Ammon's horn (tissue), 1 donor: ENCODE data around the gene MUC5AC.

Experiments
- DNase-seq: peaks from one replicate; pipeline ENCODE4 v3.0.0-alpha.2; 2016; ENCODE audit warnings: low spot score

The MUC5AC gene

DNA sequence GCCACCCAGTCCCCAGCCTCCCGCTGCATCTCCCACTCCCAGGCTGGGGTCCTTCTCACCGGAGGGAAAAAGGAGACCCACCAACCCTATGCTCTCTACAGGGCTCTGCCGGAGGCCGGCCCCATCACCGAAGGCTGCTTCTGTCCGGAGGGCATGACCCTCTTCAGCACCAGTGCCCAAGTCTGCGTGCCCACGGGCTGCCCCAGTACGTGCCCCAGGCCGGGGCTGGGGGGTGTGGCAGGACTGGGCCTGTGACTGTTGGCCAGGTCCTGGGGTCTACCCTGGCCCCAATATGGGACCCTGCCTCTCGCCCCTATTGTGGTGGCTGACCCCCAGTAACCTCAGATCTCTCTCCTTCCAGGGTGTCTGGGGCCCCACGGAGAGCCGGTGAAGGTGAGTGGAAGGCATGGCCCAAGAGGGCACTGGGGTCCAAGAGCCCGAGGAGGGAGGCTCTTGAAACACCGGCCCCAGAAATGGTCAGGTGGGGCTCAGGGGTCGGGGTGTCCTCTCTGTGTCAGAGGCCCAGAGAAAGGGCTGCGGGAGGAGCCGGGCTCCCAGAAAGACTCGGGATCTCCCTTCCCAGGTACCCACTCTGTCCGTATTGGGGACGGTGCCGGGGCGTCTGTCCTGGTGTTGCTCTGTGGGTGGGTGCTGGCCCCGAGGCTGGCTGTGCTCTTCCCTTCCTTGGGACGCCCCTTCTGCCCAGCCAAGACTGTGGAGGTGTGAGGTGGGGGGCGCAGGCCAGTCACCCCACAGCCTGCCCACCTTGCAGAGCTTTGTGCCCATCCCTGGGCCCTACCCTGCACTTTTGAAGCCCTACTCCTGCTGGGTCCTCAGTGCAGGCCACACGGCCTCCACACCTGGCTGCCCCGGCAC lies 39.0 kb downstream of the MUC5AC start:
- DNase-seq, result no peak

DNA sequence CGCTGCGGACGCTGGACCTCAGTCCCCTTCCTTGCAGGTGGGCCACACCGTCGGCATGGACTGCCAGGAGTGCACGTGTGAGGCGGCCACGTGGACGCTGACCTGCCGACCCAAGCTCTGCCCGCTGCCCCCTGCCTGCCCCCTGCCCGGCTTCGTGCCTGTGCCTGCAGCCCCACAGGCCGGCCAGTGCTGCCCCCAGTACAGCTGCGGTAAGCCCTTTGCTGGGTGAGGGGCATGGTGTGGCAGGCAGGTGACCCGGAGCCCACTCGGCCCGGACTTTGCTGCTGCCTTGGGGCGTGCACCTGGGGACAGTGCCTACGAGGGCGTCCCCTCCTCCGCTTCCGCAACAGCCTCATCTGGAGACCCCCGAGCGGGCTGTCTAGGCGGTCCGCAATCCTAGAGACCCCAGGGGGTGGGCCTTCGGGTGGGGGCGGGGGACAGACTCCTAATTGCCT lies 39.7 kb downstream of the MUC5AC start:
- DNase-seq, result no peak

DNA sequence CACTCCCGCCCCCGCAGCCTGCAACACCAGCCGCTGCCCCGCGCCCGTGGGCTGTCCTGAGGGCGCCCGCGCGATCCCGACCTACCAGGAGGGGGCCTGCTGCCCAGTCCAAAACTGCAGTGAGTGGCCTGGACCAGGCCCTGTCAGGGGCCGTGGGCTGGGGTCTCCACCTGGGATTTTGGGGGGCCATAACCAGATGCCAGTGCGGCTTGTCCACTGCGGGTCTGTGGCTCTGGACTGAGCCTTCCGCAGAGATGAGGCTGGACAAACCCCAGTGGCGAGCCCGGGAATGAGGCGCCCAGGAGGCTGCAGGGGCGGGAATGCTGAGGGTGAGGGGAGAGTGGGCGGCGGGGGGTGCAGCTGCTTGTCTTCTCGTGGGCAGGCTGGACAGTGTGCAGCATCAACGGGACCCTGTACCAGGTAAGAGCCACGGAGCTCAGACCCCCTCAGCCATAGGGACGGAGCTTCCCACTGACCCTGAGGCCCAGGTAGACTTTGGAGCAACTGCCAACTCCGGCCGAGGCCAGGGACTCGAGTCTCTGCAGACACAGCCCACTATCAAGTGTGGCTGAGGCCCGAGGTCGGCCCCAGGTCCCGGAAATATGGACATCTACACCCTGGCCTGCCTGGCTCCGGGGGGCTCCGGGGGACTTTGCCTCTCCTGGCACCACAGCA lies 40.3 kb downstream of the MUC5AC start:
- DNase-seq, result no peak

DNA sequence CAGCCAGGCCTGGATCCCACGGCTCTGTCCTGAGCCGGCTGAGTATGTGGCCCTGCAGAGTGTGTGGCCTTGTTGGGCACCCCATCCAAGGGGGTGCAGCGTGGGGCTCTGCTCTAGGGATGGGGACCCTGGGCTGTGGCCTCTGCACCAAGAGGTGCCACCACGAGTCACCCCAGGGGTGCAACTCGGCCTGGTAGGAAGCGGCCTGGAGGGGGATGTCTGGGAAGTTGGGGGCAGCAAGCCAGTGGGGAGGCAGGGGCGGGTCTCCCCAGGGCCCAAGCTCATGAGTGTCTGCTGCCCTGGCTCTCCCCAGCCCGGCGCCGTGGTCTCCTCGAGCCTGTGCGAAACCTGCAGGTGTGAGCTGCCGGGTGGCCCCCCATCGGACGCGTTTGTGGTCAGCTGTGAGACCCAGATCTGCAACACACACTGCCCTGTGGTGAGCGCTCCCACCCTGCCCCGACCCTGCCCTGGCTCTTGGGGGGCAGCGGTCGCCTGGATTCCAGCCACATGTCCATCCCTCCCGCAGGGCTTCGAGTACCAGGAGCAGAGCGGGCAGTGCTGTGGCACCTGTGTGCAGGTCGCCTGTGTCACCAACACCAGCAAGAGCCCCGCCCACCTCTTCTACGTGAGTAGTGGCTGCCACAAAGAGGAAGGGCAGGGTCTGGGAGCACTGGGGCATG lies 40.9 kb downstream of the MUC5AC start:
- DNase-seq, result no peak

DNA sequence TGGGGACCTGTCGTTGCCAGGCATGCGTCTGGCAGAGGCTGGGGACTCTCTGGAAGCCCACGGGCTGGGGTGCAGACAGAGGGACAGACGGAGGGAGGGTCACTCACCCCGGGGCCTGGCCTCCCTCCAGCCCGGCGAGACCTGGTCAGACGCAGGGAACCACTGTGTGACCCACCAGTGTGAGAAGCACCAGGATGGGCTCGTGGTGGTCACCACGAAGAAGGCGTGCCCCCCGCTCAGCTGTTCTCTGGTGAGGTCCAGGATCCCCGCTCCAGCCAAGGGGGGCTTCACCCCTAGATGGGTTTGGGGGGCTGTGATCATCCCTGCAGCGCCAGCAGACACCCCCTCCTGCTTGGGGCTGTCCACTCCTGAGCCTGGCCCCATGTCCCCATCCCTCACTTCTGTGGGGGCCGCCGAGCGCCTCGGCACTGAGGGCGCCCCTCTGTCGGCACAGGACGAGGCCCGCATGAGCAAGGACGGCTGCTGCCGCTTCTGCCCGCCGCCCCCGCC lies 41.5 kb downstream of the MUC5AC start:
- DNase-seq, result no peak

DNA sequence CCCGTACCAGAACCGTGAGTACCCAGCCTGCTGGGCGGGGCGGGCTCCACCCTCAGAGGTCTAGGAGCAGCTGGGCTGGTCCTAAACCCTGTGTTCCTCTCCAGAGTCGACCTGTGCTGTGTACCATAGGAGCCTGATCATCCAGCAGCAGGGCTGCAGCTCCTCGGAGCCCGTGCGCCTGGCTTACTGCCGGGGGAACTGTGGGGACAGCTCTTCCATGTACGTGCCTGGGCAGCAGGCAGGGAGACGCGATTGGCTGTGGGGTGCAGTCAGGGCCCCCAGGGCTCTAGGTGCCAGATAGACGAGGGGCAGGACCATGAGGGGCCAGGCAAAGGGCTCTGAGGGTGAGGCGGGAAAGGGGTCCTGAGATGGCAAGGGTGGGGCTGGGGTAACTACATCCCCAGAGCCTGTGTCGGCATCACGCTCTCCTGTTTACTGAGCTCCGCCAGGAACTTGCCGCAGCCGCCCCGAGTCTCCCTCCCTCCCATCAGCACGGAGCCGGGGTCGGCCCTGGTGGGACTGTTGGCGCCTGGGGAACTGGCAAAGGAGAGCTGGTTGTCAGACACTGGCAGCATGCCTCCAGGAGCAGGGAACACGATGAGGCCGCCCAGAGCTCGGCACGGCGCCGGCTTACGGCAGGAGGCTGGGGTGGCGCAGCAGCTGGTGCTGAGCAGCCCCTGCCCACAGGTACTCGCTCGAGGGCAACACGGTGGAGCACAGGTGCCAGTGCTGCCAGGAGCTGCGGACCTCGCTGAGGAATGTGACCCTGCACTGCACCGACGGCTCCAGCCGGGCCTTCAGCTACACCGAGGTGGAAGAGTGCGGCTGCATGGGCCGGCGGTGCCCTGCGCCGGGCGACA lies 42.2 kb downstream of the MUC5AC start:
- DNase-seq, result no peak

DNA sequence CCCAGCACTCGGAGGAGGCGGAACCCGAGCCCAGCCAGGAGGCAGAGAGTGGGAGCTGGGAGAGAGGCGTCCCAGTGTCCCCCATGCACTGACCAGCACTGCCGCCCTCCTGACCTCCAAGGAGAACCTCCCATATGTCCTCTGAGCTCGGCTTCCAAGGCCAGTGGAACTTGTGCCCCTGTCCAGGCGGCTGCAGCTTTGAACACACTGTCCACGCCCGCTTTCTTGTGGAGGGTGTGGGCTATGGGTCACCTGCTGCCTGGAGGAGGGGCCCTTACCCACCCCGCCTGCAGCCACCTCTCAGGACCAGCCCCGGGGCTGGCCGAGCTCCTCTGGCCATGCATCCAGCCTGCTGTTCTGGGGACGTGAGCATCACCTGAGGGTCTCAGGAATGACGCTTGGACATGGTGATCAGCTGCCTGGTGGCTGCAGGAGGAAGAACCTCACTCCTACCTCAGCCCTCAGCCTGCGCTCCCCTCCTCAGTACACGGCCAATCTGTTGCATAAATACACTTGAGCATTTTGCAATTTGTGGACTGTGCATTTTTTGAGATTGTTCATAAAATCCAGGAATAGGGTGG lies 42.9 kb downstream of the MUC5AC start:
- no peak for DNase-seq

DNA sequence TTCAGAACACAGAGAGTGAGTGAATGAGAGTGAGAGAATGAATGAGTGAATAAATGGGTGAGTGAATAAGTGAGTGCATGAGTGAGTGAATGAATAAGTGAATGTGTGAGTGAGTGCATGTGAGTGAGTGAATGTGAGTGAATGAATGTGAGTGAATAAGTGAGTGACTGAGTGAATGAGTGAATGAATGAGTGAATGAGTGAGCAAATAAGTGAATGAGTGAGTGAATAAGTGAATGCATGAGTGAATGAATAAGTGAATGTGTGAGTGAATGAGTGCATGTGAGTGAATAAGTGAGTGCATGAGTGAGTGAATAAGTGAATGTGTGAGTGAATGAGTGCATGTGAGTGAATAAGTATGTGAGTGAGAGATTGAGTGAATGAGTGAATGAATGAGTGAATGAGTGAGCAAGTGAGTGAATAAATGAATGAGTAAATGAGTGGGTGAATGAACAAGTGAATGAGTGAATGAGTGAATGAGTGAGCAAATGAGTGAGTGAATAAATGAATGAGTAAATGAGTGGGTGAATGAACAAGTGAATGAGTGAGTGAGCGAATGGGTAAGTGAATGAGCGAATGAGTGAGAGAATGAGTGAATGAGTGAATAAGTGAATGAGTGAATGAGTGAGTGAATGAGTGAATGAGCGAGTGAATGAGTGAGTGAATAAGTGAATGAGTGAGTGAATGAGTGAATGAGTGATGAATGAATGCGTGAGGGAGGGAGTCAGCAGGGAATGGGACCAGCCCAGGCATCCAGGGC lies 43.8 kb downstream of the MUC5AC start:
- DNase-seq, result no peak

DNA sequence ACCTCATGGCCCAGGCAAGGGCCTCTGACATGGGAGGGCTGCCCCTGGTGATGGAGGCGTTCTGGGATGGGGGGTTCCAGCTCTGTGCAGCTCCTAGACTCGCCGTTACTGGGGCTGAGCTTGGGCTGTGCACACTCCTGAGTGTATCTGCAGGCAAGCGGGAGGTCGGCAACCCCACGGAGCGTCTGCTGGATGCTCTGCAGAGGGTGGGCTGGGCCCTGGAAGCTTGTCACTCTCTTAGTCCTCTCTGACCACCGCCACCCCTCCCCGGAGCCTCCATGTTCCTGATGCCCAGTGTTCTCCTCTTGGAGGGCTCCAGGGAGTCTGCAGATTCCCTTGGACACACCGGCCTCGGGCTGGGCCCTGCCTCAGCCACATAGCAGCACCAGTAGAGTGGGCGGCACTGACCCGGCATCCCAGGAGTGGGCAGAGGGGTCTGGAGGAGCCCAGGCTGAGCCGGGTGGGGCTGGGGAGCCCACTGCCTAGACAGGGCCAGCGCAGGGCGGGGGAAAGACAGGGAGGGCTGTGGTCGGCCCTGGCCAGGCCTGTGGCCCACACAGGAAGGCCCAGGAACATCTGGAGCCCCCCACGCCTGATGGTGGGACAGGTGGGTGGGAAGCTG lies 44.5 kb downstream of the MUC5AC start:
- no peak for DNase-seq

DNA sequence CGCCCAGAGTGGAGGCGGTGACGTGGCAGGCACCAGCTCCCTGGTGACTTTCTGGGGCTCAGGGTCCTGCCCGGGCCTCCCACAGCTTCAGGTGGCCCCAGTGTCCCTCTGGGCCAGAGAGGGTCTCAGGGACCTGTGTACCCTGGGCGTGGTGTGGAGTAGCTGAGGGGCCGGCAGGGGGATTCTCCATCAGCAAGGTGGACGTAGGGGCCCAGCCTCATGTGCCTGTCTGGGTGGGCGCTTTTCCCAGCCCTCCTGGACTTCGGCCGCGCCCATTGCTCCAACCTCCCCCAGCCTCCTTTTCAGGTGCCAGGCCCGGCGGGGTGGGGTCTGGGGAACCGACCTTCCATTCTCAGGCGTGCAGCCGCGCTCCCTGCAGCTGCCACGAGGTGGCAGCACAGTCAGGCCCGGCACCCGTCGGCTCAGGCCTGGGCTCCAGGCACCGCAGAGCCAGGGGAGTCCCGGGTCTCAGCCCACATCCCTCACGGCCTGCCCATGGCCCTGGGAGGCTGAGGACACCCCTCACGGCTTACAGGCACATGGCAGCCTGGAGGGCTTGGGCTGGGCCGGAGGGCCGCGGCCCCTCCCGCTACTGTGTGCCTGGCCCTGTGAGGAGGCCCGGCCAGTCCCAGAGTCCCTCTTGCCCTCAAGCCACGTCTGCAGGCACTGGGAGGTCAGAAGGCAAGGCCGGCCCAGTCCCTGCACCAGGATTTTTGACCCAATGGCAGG lies 45.2 kb downstream of the MUC5AC start:
- DNase-seq, result peak; percentile 62

DNA sequence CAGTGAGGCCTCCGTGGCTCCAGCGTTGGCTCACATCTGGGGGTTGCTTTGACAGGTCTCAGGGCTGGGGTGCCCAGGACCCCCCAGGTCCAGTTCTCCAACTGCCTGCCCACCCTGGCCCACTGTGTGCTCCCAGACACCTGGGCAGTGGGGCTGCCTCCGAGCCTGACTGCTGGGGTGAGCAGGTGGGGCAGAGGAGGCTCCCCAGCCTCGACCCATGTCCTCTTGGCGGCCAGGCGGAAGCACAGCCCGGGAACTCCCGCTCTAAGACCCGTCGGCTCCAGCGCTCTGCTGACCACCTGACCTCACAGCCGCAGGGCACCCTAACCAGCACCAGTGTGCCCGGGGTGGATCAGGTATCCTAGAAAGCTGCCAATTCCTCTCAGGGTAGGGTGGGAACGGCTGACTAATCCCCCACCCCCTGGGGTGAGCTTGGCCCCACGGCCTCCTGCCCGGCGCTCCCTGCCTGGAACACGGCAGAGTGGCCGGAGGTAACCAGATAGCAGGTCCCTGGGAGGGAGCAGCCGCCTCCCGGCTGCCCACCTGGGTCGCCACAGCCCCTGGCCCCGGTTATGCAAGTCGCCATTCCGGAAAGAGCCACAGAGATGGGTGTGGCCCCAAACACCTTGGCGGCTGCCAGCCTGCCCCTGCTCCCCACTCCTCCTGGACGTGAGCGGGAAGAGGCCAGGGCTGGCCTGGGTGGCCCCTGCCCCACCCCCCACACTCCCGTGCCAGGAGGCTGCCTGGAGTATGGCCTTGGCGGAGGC lies 45.9 kb downstream of the MUC5AC start:
- DNase-seq, result no peak

DNA sequence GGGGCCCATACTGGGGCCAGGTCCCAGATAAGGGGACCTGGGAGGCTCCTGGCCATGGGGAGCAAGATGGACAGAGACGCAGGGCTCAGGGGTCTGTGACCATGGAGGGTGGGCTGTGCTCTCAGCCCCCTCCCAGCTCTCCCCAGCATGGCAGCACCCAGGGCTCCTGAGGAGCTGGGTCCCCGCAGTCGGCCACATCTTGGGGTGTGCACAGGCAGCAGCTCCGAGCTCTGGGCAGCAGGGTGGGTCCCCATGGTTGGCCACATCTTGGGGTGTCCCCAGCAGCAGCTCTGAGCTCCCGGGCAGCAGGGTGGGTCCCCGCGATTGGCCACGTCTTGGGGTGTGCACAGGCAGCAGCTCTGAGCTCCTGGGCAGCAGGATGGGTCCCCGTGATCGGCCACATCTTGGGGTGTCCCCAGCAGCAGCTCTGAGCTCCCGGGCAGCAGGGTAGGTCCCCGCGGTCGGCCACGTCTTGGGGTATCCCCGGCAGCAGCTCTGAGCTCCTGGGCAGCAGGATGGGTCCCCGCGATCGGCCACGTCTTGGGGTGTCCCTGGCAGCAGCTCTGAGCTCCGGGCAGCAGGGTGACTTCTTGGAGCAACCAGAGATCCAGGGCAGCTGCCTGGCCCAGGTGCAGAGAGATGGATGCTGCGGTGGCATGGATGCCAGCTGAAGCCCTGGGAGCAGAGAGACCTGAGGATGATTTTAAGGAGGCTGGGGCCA lies 46.8 kb downstream of the MUC5AC start:
- no peak for DNase-seq

DNA sequence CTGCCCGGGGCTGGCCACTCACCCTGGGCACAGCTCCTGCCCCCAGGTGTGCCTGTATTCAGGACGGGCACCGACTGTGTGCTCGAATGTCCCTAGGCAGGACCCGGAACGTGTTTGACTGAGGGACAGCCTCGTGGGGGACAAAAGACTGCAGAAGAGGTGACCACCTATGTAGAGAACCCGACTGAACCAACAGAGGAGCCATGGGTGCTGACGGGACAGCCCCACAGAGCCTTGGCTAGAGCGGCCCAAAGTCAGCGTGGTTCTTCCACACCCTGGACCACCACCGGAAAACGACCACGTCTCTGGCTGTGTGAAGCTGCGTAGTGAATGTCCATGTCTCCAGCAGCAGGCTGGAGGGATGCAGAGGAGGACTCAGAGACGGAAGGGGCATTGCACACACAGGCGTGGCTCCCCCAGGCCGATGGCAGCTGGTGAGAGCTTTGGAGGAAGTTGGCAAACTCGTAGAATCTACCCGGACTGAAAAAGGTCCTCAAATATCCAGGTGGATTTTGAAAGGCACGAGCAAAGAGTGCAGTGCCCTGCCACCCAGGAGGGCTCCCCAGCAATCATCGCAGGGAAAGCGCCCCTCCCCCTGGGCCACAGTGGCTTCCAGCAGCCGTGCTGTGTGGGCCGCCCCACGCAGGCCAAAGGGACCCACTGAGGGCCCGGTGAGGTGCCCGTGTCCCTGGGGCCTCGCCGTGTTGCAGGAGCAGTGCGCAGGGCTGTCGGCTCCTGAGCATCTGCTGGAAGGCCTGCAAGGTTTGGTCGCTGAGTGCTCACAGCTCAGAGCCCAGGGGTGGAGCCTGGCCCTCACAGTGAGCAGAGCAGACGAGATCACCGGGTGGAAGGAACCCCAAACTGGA lies 47.6 kb downstream of the MUC5AC start:
- no peak for DNase-seq

DNA sequence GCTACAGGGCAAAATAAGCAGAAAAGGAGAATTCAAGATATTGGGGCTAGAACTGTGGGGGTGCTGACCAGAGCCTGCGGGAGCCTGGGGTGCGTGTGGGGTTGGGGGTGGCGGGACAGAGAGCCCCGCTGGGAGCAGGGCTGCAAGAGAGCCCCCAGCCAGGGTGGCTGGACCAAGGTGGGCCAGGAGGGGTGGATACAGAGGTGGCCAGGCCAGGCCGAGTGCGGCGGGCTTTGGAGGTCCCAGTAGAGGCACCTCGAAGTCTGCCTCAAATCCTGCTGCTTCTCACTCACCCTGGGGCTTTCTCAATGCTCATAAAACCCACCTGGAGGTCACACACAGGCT lies 48.2 kb downstream of the MUC5AC start:
- DNase-seq, result no peak

DNA sequence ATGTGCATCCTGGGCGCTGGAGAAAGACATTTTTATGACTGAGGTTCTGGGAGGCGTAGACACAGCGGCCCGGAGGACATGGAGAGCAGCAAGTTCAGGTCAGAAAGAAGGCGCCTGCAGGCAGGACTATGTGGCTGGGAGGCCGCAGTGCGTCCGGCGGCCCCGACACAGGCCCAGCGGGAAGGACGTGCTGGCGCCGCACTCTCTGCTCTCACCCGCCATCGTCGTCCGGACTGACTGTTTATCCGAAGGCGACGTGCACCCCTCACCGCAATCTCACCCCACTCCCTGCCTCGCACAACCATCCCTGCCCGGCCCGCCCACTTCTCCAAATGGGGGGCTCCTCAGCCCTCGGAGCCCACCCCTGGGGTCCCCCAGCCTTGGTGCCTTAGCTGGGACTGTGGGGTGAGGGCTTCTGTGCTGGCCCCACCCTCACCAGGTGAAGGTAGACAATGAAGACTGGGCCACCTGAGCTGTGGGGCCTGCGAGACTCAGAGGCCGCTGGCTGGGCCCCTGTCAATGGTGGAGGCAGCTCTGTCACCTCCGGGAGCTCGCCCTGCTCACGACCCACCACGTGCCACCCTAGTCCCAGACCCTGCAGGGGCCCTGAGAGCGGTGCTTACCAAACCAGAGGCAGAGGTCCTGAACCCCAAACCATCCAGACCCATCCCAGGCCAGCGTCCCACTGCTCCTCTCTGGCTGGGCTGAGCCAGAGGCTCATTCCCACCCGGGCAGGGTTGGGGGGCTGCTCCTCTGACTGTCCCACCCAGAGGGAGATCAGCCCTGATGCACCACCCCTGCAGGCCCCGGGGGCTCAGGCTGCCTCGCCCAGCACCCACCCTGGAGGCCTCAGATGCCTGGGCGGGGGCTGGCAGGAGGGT lies 48.9 kb downstream of the MUC5AC start:
- DNase-seq, result no peak
